GM21723 (cell line): ENCODE results near the gene CNPPD1.

Experiments used
- ATAC-seq: cut with Tn5 transposase; IDR thresholded peaks from one replicate; pipeline ENCODE4 v1.9.1; 2021; ENCODE audit warnings: mild to moderate bottlenecking, moderate library complexity; ENCODE audit not compliant: unreplicated experiment

The CNPPD1 gene

DNA sequence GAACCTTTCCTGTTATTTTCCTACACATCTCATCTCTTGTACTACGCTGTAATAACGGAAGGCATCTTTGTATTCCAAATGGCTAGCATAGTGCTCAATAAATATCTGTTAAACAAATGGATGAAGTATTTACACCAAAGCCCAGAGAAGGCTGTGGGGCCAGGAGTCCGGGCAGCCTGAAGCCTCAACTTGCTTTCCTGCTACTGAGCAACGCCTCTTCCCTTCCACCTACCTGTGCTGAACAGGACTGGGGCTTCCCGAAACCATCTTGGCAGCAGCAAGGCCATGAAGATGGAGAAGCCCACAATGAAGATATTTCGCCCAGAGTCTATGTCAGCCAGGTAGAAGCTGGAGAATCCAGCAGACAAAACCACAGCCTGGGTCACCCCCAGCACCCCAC, 13.6 kb downstream of the CNPPD1 start:
- ATAC-seq, result no peak

DNA sequence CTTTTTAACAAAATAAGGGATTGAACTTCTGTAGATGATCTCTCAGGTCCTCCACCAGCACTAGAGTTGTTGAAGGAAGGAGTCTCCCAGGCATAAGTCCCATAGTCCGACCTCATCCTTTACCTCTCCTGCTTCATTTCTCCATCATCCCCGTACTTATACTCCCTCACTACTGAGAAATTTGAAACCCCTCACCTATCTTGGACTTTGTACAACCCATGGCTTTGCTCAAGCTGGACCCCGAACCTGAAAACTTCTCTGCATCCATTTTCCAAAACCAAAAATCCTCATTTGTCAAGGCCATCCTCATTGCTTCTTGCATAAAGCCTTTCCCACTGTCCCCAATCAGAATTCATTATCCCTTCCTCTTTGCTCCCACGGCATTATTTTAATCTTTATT, 15.6 kb downstream of the CNPPD1 start:
- ATAC-seq, result no peak

DNA sequence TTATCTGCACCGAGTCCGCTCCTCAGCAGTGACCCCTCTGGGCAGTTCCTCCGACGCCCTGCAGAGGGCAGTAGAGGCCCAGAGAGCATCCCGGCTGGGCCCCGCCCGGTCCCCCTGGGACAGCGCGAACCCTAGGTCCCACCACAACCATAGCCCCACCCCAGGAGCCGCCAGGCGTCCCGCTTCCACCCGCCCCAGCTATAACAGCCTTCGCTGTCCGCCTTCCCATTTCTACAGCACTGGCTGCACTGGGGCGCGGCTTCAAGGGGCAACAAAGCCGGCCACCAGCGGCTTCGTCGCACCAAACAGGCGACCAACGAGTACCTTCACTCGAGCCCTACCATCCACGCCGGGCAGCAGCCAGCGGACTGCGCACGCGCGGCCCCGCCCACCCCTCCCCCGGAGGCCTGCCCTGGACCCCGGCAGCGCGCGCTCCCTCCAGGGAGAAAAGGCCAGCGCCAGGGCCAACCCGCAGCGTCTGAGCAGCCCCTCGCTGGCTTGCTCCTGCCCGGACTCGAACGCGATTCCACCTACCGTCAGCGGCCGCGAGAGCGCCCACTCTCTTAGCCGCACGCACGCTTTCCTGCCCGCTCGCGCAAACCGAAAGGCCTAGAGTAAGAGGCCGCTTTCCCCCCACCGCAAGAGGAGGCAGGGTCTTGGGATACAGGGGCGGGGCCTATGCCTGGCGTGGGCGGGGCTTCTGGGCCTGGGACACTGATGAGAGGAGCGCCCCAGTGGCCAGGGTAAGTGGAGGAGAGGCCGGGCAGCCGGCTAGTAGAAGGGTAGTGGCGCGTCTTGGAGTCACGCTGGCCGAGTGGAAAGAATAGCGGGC, 16.3 kb downstream of the CNPPD1 start, which contains the start of gene NHEJ1:
Gene NHEJ1, minus strand, starts transcription at position 630 of the 832 bp plus-strand sequence. CDS start 2,453 bp downstream, outside the sequence.
- peak; percentile 93 for ATAC-seq

DNA sequence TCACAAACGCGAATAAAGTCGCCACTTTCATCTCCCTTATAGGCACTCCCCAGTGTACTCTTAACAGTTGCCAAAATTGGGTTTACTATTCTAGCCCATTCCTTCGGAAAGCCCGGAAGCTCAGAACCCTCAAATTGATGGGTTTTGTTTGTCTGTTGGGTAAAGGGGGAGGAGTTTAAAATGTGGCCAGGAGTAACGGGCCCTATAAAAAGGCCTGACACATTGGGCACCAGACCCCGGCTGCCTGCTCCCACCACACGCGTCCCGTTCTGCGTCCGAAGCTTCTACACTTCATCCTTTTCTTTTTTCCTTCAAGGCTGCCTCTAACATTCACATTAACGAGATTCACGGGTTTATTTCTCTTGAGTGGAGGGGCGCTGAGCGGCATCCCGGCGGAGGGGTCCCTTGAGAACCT, 16.9 kb downstream of the CNPPD1 start:
- ATAC-seq, result no peak

DNA sequence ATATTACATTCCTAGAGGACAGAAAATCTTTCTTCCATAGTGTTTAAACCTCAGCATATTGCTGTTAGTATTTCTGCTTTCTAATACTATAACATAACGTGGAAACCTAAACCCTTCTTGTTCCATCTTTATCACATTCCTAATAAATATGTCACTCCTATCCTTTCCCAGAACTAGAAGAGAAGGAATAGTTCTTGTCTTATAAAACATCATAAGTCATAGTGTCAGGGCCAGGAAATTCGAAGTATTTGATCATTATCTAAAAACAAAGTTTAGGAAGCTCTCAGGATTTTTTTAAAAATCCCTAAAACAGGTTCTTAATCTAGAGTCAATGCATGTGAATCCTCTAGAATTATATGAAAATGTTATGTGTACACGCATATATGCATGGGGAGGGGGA, 18.1 kb downstream of the CNPPD1 start:
- ATAC-seq, result no peak

DNA sequence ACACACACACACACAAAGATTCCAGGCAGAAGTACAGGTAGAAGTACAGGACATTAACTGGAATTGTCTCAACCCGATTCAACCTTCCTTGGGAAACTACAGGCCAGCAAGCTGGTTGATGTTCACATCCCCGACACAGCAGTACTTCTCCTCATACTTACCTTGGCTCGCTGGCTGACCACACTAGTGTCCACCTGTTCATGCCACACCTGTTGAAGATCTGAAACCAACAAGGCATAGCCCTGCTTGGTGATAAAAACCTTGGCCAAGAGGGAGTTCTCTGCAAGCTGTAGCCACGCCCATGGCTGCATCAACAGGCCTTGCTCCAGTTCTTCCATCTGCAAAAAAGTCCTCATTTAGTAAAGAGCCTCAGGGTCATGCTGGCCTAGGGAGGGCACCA, 18.7 kb downstream of the CNPPD1 start:
- no peak for ATAC-seq

DNA sequence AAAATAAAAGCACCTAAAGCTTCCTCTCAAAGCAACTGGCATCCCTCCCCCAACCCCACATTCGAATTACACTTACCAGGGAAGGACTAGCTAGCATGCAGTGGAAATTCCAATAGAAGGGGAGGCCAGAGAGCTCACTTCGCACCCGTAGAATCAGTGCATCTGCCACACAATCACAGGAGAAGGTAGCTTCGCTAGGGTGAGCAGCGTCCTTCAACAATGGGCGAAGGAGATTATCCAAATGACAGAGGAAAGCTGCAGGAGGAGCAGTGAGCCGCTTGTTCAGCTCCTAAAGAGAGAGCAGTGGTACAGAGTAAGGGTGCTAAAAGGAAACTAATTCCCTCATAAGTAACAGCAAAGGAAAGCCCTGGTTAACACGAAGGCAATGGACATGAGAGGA, 19.3 kb downstream of the CNPPD1 start:
- no peak for ATAC-seq

DNA sequence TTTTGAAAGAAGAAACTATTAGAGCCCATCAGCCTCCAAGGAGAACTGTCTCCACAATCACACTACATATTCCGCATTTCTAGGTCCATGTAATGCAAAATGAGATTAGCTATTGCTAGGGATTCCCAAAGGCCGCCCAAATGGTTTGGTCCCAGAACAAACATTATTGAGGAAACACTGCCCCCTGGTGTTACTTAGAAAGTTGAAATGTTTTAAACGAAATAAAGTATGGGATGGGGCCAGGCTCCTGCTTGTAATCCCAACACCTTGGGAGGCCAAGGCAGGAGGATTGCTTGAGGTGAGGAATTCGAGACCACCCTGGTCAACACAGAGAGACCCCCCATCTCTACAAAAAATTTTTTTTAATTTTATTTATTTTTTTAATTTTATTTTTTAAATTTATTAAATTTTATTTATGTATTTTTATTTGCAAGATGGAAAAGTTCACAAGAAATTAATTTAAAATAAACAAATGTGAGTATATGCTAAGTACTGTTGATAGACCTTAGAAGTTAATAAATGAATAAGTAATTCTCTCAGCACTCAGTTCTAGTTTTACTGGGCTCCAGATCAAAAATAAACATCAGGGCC, 21.6 kb downstream of the CNPPD1 start:
- ATAC-seq, result no peak

DNA sequence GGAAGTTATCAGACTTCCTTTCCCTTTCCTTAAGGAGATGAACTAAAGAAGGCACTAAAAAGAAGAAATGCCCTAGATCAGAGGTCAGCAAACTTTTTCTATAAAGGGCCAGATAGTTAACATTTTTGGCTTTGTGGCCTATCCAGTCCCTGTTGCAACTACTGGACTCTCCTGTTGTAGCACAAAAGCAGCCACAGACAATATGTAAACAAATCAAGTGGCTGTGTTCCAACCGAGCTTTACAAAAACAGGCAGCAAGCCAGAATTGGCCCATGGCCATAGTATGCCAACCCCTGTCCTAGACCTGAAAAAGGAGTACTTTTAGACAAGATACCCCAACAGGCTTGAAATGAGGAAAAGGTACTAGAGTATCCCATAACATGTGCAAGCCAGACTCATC, 27.1 kb downstream of the CNPPD1 start:
- ATAC-seq, result no peak

DNA sequence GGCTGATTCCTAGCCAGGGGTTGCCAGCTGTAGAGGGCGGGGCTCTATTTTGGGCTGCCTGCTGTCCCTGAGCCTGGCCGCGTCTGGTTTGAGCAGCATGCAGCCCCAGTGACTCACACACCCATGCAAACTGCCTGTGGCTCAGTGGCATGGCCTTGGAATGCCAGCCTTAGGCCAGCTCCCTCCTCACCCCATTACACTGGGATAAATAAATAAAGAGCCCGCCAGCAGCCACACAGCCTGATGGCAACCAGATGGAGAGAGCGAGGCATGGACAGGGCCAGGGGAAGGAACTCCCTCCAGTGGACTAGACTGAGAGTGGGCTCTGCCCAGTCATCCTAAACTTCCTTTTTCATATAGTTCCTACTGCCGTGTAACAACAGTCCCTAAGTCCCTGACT, 34.4 kb downstream of the CNPPD1 start:
- no peak for ATAC-seq

DNA sequence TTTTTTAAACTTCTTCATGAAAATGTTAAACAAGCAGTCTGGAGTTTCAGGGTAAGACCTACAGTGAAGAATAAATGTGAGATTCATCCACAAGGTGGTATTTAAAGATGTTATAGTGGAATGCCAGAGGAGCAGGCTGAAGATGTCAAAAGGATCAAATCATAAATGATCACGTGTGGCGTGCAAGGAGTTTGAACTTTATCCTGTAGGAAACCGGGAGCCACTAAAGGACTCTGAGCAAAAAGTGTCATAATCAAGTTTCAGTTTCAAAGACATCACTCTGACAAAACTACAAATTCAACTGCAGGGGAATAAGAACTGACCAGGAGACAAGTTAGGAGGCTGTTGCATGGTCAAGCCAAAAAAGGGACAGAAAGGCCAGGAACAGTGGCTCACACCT, 36.0 kb downstream of the CNPPD1 start:
- no peak for ATAC-seq

DNA sequence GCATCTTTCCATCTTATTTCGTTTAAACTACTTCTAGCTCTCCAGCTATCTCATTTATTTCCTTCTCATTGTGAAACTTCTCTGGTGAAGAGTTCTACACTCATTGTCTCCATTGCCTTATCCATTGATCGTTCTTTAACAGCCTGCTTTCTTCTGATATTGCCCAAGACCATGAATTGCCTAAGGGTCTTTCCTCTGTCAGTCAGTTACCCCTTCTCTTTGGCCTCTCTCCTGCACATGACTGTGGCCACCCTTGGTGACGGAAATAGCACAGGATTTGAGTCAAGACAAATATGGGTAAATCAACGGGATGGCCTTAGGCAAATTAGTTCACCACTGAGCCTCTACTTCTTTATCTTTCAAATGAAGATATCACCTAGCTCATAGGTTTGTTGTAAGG, 42.7 kb downstream of the CNPPD1 start:
- no peak for ATAC-seq

DNA sequence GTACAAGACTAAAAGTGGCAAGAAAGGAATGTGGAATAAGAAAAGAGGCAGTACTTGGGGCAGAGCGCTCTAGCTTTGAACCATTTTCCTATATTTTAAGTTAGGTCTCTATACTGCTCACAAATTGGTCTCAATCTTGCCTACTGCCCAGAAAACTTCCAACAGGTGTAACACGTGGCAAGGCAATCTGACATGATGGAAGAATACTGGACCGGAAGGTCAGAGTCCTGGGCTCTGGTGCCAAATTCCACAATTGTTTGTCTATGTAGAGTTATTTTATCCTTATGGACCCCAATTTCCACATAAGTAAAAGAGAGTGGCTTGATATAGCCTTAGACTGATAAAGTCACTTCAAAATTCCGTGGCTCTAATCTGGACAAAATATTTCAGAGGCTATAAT, 45.0 kb downstream of the CNPPD1 start:
- no peak for ATAC-seq

DNA sequence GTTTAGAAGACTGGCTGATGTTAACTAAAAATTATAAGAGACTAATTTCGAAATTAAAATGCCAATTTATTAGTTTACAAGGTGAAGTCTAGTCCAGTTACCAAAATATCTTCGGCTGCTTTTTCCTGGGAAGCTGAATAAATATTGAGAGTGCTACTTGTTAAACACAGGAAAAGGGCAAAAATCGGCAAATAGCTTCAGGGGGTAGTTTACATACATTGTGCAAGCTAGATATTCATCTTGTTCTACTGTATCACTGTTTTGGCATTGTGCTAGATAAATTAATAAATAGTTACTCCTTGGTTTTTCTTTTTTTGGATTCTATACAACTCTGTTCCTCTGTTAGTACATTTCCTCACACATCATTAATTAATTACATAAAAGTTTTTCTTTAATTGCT, 45.4 kb downstream of the CNPPD1 start:
- ATAC-seq, result no peak

DNA sequence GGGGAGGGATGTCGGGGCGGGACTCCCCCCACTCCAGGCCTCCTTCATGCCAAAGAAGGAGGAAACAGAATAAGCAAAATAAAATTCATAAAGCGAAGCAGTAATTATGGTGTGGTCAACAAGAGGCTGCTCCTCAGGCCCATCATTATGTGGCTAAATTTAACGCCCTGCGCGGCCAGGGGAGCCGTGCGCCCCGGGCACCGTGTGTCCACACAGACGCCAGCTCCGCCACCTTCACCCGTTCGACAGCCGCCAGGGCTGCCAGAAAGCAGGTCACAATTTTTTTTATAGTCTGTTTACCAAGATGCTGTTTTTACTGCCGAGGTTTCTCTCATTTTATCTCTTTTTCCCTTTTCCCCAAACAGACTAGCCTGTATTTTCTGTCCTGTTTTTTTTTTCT, 47.1 kb downstream of the CNPPD1 start:
- no peak for ATAC-seq

DNA sequence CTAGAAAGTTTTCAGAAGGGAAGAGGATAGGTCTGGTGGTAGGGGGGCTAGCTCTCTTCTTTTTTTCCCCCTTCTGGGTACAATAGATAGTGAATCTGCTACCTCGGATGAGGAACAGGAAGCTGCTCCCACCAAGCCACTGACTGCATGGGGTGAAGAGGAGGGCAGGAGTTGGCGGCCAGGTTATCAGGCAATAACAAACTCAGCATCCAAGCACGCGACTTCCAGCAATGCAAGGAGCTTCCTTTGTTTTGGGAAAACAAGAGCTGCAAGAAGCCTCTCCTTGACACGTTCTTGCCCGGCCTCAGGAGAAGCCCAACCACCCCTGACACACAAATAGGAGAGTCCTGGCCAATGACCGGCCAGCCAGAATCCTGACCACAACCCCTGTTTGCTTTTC, 48.3 kb downstream of the CNPPD1 start:
- ATAC-seq, result no peak

DNA sequence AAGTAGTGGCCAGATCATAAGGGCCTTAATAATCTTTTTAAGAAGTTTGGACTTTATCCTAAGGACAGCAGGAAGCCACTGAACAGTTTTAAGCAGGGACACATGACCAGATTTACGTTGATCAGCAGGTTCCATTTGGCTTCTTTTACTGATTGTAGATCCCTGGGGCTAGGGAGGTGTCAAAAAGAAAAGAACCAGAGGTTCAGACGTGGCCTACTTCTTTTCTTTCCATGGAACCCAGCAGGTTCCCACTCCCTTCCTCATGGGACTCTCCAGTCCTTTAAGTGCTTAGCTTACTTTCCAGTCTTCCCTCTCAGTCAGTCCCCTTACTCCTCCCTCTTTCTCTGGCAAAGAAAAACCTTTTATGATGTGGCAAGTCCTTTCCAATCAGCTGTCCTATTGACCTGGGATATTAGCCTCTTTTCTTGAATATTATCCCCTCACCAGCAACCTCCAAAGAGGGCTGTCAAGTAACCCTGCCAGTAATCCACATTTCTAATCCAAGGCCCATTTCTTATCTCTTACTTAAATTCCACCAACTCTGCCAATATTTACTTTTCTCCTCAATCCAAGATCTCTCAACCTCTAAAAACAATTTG, 49.6 kb downstream of the CNPPD1 start:
- ATAC-seq, result no peak

DNA sequence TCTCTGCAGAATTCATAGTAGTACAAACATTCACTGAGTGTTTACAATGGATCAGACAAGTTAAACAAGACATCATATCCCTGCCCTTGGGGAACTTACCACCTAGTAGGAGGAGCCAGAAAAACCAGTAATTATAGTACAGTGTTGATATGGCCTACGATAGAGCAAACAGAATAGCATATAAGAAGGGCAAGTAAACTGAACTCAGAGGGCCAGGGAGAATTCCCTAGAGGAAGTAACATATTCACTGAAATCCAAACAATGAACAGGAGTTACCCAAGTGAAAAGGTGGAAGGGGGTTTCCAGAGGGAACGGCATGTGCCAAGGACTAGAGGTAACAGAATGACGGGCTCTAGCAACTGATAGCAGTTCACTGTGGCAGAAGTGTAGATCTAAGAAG, 50.2 kb downstream of the CNPPD1 start:
- no peak for ATAC-seq

DNA sequence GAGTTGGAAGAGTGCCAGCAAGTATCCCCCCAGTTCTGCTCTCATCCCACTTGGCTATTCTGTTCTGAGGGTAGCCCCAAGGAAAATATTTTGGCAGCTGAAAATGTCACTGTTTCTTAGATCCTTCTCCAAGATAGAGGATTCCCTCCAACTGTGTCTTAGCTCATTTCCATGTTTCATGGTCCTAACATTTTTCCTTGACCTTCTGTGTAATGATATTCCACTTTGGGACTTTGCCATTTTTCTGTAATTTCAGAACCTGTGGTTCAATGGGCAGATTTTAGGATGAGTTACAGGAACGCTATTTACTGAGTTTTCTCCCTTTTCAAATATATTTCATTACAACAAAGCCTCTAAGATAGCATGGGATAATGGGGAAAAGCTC, 50.8 kb downstream of the CNPPD1 start:
- ATAC-seq, result no peak

DNA sequence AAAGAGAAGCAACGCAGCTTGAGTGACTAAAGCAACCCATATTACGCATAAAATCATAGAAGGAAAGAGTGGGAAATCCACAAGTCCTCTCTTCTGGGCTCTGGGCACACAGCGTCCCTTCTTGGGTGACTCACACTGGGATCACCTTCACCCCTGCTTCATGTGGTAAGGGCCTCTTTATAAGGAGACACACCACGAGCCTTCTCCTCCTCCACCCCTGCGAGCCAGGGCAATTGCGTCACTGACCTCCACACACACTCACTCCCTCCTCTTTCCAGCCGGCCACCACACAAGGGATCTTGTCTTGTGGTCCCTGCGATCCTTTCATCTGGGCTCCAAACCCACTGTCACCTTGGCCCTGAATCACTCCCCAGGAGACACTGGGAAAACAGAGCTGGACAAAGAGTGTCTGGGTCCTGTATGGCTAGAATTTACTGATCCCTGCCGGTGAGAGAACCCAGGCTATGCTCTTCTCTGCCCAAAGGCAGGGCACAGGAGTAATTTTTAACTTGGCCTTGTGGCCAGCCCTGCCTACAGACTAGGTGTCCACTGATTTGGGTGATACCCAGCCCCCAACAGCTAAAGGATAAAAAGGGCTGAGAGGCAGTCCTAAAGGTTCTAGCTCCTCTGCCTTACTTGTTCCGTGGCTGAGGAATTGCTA, 51.4 kb downstream of the CNPPD1 start:
- ATAC-seq, result no peak

DNA sequence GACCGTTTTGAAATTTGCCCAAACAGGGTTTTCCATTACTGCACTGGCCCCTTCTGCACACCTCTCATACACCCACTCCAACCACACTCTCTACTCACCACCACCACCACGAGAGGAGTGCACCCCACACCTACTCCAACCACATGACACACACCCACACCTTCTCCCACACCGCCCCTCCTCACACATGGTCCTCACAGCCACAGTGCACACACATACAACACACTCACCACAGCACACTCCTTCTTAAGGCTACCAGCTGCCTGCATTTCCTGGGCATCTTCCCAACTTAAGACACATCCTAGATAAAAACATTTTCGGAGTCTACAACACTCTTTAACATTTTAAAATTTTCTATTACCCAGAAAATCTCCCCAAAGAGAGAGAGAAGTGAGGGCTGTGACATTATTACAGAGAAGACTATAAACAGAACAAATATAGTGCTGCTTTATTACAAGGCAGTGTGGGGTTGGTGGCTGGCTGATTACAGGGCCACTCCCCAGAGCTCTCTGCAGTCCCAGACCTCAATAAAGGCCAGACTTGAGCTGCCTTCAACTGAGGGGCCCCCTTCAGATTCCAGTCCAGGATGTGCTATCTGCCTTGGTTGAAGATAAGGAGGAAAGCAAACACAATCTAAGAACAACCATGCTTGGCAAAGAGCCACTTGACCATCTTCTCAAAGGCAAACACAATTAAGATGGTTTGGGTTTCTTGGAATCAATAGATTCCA, 52.2 kb downstream of the CNPPD1 start:
- ATAC-seq, result no peak
